Glomerular visceral epithelial cell (primary cell): ENCODE data around the gene TMEM132A.
A peak's percentile ranks its signal among the peaks of the same experiment; 100 is the strongest.

Experiments used
- DNase-seq: peaks from one replicate; pipeline ENCODE4 v3.0.0-alpha.2; 2016; ENCODE audit errors: extremely low spot score

The TMEM132A gene

DNA sequence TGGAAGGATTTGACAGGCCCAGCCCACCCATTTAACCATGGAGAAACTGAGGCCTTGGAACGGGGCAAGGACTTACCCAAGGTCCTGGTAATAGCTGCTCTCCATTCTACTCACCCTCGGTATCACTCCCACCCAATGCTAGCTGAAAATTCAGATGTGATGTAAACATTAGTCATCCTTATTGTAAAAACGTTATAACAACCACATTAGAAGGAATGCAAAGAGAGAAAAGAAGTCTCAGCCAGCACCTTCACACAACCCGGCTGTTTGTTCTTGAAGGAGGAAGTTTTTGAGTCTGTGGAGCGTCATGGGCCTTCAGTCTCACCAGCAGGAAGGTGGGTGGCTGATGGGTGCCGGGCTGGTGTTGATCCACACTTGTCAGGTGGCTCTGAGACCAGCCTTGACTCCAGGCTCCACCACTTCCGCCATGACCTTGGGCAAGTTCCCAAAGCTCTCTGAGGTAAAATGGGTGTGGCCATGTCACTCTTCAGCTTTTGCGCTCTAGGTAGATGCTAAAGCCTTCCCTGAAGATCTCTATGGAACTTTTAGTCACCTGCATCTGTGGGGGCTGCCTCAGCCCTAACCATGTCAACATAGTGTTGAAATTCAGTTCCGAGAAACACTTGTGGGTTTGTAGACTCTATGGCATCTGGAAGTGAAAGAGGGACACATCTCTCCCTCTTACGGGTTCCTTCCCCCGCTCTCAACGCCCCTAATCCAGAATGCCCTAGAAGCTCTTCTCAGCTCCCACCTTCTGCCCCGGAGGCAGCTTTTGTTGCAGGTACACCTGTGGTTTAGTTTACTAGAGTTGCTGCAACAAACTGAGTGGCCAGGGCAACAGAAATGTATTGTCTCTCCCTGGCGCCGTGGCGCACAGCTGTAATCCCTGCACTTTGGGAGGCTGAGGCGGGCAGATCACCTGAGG lies 62.0 kb downstream of the TMEM132A start:
- peak; percentile 1 for DNase-seq
